Stimulated activated CD8-positive, alpha-beta memory T cell treated with anti-CD3 and anti-CD28 coated beads, Interleukin-15, amount 100 ng/mL, for 24 hours (primary cell): ENCODE results near the gene MRPS10.
"Not testable (repeated sequence)": the region's sequence is repeated elsewhere in the genome, so short reads cannot be mapped to it uniquely, and the experiment has no call there.

Experiments used
- DNase-seq: peaks from one replicate; pipeline ENCODE4 v3.0.0-alpha.2; 2020; ENCODE audit warnings: low read depth

MRPS10 gene

DNA sequence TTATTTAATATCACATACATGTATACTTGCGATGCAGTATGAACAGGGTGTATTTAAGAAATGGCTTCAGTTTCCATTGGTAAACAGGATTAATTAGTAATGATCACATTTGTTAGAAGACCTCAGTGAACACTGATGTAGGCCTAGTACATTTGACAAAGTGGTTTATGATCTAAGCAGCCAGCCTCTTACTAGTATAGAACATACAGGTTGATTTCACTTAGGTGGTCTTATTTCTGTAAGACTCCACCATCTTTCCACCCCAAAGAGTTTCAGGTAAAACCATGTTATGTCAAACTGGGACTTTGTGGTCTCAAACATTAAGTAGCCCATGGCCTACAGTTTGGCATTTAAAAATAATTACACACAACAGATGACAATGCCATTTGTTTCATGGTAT lies 20.2 kb upstream of the MRPS10 start:
- DNase-seq, result no peak

DNA sequence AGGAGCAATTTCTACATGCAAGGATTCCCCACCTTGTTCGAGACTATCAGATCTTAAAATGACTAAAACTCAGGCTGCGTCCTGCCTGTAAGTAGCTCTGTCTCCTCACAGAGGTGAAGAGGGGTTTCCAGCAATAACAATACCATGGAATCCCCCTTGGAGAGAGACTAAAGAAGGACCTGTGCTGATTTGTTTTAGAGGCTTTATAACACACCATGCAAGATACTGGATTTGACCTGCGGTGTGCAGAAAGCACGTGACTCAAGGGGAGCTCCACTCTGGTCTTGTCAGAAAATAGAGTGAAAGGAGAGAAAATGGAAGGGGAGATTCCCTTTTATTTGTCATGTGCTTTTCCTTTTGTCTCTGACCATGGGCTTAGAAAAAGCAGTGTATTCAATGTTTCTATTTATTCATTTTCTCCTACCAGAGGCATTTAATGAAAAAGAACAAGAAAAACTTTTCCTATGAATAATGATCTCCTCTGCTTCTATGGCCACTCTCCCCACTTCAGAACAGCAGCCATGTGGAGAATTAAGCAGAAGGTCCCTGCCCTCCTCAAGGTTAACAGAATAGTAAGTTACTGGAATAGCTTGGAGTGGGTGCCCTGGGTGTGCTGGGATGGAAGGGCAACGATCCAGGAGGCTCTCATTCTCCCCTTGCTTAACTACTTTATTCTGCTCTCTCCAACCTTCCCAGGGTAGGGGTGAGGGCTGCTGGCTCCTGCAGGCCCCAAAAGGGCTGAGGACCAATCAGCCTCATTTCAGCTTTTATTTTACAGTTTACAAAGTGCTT lies 19.2 kb upstream of the MRPS10 start:
- DNase-seq, result no peak

DNA sequence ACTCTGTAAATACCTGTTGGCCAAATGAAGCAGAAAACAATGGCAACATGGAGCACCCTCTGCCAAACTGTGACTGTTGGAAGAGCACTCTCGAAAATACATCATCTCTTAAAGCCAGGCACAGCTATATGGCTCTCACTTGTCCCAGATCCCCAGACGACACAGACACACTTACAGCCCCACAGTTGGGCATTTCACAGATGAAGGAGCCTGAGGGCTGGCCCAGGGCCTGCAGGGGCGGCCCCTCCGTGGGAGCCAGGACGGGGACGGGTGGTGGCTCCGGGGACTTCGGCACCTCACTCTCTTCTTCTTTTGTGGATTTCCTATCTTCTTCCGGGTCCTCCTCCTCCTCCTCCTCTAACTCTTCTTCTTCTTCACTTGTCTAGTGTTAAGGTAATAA lies 18.4 kb upstream of the MRPS10 start:
- no peak for DNase-seq

DNA sequence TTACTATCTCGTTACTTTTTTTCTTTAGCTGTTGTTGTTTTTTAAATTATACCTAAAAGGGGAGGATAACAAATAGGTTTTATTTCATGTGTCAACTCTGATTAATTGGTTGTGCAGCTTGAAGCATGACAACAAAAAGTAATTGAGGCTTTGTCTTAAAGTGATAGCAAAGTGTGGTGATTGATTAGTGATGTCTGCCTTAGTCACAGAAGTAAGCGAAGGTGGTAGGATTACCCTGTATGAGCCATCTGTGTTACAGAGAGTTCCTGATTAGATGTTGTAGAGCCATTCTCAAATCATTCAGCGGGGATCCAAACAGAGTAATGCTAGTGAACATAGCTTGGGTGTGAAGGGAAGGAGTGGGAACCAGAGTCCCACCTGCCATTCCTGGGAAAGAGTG lies 14.4 kb upstream of the MRPS10 start:
- no peak for DNase-seq

DNA sequence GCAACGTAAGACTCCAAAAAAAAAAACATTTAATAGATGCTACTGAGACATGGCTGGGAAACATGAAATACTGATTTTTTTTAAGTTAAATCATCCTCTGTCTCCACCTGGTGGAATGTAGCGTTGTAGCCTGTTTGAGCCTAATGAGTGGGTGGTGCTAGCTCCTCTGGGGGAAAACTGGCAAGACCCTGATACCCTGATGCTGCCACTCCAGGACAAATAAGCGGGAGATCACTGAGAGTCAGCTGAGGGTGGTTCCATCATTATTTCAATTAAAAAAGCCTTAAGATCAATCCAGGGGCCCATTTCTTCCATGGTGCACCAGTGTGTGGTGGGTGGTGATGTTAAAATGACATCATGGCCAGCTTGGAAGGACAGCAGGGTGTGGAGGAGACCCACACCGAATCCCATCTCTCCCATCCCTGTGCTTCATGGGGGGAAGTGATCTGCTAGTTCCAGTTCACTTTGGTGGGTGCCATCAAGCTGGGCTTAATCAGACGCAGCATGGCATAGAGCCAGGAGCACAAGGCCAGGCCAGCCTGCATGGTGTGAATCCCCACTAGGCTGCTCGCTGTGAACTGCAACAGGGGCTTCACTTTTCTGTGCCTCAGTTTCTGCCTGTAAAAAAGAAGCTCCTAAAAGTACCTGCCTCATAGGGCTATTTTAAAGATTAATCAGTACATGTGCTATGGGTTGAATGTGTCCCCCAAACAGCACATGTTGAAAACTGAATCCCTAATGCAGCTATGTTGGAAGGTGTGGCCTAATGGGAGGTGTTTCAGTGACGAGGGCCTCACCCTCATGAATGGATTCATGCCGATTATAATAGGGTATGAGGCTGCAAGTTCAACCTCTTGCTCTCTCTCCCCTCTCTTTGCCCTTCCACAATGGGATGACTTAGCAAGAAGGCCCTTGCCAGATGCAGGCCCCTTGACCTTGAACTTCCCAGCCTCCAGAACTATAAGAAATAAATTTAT lies 13.0 kb upstream of the MRPS10 start:
- DNase-seq, result no peak

DNA sequence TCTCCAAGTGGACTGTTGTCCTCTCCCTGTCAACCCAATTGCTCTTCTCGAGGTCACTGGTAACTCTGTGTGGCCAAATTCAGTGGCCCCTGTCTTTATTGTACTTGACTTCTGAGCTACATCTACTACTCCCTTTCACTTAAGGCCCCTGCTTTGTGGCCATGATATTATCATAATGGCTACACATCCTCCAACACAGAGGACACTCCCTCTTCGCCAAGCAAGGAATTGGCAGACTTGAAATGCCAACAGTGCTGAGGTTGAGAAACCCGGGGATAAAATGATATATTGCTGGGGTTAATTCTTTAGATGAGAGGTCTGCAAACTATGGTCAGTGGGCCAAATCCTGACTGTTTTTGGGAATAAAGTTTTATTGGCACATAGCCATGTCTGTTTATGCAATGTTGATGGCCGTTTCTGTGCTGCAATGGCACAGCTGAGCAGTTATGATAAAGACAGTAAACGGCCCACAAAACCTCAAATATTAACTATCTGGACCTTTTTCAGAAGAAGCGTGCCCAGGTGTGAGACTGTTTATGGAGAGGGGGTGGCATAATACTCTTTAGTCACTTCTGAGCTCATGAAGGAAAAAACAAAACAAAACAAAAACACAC lies 12.0 kb upstream of the MRPS10 start:
- no peak for DNase-seq

DNA sequence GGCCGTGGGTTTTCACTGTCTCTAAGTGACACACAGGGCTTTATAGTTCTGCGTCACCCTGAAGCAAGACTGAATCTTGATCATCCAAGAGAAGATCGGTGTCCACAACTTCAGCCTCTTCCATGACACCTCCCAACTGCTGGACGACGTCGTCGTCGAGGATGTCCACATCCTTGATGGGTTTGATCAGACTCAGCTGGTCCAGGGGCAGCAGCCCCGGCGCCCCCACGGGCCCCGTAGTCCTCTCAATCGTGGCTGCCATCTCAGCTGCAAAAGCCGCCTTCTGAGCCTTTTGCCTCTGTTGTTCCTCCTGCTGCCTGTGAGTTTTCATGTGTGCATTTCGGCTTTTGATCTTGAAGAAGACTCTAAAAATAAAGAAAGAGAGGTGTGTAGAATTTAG lies 10.6 kb upstream of the MRPS10 start:
- no peak for DNase-seq

DNA sequence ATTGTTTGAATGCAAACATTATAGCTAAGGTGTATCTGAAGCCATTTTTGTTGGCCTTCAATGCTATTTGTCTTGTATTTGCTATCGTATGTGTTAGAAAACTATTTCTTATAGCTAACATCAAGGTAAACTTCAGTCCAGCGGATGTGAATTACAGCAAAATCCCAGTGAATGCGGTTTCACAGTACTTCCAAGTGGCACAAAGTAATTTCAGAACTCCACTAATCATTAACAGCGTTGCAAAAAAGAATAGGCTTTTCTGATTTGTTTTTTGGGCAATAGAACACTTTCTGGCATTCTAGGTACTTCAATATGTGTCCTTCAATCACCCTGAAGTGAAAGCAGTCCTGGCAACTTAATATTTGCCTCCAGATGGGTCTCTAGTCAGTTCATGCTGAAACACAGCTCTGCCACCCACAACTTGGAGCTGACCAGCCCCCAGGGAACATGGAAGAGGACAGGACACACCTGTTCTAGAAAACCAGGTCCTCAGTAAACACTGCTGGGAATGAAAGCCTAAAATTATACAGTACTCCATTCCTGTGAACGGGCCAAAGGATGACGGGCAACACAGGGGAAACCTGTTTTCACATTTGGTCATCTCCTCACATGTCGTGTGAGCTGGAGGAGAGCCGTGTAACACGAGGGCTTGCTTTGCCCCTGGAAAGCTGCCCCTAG lies 9.7 kb upstream of the MRPS10 start:
- no peak for DNase-seq

DNA sequence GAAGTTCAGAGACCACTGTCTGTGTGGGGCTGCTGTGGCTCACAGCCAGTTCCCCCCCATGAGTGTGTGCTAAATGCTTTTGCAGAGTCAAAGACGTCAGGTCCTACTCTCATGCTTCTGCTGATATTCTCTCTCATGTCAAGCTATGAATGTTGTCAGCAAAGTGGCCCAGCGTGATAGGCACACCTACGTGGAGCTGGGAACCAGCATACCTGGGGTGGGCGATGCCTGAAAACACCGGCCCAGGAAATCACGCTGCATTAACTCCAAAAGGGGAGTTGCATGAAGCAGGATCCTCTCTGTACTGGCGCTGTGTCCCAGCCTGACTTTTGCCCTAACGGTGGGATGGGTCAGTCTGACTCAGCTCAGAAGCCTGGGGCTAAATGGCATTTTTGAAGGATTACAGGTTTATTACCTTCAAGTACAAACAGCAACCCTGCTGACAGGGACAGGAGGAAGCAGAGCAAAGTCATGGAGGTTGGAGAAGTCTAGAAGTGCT lies 9.0 kb upstream of the MRPS10 start:
- no peak for DNase-seq

DNA sequence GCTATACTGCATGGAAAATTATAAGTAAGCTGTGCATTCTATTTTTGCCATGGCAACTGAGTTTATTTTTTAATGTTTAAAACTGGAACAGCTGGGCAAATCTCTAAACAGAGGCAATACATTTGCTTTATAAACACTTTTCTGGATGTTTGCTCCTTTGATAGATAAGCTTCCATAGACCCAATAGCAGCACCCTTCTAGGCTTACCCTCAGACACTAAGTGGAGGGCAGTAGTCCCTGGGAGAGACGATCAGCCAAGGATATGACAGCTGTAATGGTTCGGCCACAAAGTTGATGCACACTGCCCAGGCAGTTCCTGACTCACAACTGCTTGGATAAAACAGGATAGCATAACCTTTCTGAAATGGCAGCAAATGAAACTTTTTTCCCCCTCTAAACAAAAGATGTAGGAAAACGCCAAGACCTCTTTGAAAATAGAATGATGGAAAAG lies 8.5 kb upstream of the MRPS10 start:
- DNase-seq, result no peak

DNA sequence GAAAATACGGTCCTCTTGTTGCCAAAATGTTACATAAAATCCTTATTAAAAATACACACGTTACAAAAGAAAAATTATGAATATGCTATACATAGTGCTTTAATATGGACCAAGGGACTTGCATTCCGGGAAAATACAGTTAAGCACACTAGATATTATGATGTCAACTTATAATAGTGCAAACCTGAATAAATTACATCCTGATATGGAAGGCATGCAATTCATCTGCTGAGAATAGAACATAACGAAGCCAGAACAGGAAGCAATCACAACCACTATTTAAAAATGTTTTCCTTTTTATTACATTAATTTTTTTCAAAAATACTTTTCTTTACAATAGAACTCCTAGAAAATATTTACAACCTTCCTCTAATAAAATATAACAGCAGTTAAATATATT lies 7.8 kb upstream of the MRPS10 start:
- no peak for DNase-seq

DNA sequence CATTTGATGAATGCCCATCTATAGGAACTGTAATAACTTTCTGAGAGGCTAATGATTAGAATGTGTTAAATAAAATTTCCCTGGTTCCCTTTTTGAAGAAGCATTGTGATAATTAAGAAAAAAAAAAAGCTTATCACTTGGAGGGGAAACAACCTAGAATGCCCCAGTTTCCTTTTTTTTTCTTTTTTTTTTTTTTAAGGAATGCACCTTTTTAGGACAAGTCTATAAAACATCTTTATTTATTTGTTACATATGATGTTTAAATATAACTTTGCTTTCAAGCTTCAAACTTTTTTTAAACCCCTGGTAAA lies 7.3 kb upstream of the MRPS10 start:
- DNase-seq, result no peak

DNA sequence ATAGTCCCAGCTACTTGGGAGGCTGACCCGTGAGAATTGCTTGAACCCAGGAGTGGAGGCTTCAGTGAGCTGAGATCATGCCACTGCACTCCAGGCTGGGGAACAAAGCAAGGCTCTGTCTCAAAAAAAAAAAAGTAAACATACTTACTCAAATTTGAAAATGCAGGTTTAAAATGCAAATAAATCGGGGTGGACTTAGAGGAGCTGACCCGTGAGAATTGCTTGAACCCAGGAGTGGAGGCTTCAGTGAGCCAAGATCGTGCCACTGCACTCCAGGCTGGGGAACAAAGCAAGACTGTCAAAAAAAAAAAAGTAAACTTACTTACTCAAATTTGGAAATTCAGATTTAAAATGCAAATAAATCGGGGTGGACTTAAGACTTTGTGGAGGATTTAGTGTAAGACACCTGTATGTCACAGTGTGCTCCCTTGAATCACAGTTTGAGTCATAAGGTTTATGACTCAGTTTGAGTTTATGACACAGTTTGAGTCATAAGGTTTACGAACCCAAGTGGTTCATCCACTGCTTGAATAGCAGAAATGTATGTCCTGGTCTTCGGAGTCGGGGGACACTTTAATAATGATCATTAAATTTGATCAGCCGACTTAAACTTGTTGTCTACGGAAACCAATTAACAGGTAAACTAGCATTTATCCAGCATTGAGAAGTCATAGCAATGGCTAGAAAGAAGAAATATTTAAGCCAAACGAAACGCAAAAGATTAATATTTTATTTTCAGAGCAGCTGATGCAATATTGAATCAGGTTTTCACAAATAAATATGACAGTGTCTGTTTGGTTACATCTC lies 6.8 kb upstream of the MRPS10 start:
- DNase-seq, result no peak

DNA sequence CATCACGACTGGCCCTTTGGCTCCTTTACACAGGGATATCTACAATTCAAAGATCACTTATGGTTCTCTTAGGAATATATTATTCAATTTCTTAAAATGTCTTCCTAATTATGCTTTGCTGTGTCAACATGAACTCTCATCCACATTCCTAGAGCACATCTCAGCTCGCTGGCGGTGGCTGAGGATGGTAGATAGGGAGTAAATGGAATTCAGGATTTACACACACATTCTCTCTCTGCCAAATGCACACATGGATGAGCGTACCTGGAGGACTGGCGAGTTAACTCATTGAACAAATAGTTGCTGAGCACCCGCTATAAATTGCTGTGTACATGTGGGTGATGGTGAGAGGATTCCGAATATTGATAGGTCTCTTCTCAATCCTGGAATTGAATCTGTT lies 4.8 kb upstream of the MRPS10 start:
- DNase-seq, result no peak

DNA sequence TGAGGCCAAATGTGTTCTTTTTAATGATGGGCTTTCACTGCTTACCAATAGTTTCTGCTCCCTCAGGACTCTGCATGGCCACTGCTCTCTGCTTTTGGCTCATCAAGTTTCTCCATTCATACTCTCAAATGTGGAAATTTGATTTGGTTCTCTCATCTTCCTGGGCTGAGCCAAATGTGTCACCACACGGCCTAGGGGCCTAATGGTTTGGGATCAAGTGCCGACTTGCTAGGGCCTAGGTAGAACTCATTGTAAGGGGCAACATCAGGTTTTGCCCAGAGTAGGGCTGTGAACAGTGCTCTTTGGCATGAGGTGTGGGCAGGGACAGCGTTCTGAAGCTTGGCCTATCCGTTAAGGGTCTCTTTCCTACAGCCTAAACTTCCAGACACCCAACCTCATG lies 3.9 kb upstream of the MRPS10 start:
- DNase-seq, result no peak

DNA sequence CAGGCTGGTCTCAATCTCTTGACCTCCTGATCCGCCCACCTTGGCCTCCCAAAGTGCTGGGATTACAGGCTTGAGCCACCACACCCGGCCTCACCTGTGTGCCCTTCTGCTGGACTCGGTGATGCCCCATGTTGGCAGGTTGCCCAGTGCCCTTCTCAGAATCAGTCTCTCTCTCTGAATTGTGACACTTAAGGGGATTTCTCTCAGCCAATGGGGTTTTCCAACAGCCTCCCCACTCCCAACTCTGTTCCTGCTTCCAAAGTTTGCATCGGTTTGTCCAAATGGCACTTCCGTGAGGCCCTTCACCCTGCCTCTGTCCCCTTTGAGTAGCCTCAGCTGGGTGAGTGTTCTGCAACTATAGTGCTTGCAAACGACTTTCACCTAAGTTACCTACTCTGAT lies 3.1 kb upstream of the MRPS10 start:
- no peak for DNase-seq

DNA sequence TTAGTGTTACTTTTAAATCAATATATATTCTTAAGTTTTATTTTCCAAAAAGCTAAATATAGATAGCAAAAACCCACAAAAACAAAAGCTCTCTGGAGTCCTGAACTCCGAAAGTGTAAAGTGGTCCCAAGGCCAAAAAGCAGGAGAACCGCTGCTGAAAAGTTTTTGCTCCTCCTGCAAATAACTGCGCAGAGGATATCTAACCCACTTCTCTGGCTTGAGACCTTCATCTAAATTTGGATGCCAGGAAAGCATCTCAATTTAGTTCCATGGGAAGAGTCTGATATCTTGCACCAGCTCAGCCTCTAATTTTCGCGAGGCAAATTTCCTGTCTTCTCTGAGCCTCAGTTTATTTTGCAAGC lies 523 bp downstream of the MRPS10 start:
- DNase-seq, result no peak

DNA sequence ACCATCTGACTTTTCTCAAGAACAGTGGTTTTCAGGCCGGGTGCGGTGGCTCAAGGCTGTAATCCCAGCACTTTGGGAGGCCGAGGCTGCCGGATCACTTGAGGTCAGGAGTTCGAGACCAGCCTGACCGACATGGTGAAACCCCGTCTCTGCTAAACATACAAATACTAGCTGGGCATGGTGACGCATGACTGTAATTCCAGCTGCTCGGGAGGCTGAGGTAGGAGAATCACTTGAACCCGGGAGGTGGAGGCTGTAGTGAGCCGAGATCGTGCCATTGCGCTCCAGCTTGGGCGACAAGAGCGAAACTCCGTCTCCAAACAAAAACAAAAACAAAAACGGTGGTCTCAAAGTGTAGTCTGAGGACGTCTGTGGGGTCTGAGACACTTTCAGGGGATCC lies 1.2 kb downstream of the MRPS10 start:
- not testable (repeated sequence) for DNase-seq

DNA sequence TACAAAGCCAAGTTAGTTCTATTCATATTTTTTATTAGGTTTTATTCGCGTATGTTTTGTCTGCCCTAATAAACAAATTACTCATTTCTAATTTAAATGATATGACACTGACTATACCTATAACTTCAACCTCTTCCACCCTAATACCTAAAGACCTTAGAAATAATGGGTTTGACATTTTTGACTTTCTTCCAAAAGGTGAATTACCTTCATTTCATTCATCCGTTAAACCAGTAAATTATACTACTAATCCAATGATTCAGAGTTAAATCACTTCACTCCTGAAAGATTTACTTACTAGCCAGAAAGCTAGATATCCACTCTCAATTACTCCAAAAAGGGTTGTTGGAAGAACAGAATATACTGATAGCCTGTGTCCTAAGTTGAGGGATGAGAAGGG lies 5.2 kb downstream of the MRPS10 start:
- no peak for DNase-seq

DNA sequence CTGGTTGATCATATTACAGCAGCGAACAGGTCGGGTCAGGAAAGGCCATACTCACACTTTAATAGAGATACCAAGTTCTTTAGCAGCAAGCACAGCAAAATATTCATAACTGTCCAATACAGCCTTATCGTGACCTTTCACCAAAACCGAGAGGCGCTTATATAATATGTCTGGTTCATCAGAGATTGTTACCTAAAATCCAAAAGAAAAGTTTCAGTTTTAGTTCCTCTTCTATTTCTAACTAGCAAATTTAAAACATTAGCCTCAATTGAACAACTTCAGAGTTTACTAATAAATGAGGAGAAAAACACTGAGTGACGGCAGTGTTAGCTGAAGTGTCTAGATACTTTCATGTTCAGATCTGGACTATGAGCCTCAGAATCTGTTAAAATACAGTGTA lies 5.9 kb downstream of the MRPS10 start:
- DNase-seq, result no peak

DNA sequence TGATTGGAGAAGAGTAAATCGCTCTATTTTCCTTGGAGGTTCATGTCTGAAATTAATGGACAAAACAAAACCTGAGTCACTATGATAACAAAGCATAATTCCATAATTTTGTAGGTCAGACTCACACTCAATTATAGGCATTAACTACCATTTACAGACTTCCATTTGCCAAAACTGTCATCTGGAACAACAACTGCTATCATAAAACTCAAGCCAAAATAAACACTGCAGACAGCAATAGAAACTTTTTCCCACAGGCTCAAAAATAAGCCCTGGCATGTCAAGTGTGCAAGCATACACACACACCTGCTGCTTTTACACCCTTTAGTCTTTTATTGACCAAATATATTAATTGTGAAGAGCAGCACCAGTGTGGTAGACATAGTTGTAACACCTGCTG lies 7.1 kb downstream of the MRPS10 start:
- DNase-seq, result no peak
